Measurements from ENCODE around the gene SLC38A8.

GRCh38 chr16:83994703-83995102 is 47.9 kb downstream of the SLC38A8 start:
- TF ChIP-seq EZH2 (IDR thresholded peaks at IDR 0.05) (no peak), POLR2AphosphoS5 (IDR thresholded peaks at IDR 0.05; ENCODE audit: borderline replicate concordance, low read depth, low read length) (no peak)
